ENCODE measurements around the gene ABCD1. TPM values are rescaled to one million over a fixed set of nuclear protein-coding genes. Genes with fewer than 3 reads are reported as not detected.
A peak's percentile ranks its signal among the peaks of the same experiment; 100 is the strongest.
"Not testable (repeated sequence)": the region's sequence is repeated elsewhere in the genome, so short reads cannot be mapped to it uniquely, and the experiment has no call there.

ABCD1 gene
- total RNA-seq, 1 experiment from 2014 or later: 44.4 TPM

GRCh38 chrX:153694687-153695270, 29.9 kb upstream of the ABCD1 start:
- POLR2A ChIA-PET (ENCODE audit: unreplicated experiment): no interaction called here
- no peaks in the 10 kb centered on the region for H3K36me3 ChIP-seq (ENCODE audit: low read depth, low read length)
- no peak overlapping the region for H3K27ac ChIP-seq (ENCODE audit: low read length)
- CTCF ChIA-PET: no interaction called here
- H3K4me3 ChIP-seq (ENCODE audit: low read length): no peak overlapping the region
- ATAC-seq (no peak), DNase-seq (no peak)
- no peaks in the 10 kb centered on the region for H4K20me1 ChIP-seq (ENCODE audit: low read length)
- H3F3A ChIP-seq (ENCODE audit: low read length, unreplicated experiment): no peaks in the 10 kb centered on the region
- H3K79me2 ChIP-seq (ENCODE audit: low read length): peaks cover 9% of the 10 kb centered on the region
- no peak overlapping the region for H3K4me2 ChIP-seq (ENCODE audit: low read length)
- H3K9me3 ChIP-seq (ENCODE audit: low read length): no peaks in the 10 kb centered on the region
- no TSS peak for BruUV-seq (replicated peaks)
- peaks cover 8% of the 10 kb centered on the region for H3K4me1 ChIP-seq (ENCODE audit: insufficient read depth, low read length)
- H3K27me3 ChIP-seq (ENCODE audit: low read length): no peaks in the 10 kb centered on the region
- intact Hi-C loops (cut with micrococcal nuclease): no loop called here
- no peak overlapping the region for H3K9ac ChIP-seq (ENCODE audit: low read length)
- H2AFZ ChIP-seq (ENCODE audit: low read length): no peak overlapping the region
- TF ChIP-seq EZH2phosphoT487 (IDR thresholded peaks at IDR 0.05; ENCODE audit: borderline replicate concordance, low read length): no peak
- TF ChIP-seq CTCF (conservative IDR thresholded peaks at IDR 0.05; ENCODE audit: low read depth, low read length): no peak
- no peak for TF ChIP-seq EZH2 (IDR thresholded peaks at IDR 0.05; ENCODE audit: low read length, unreplicated experiment)
- H3K9me2 ChIP-seq (replicated peaks; ENCODE audit: low read length): no peaks in the 10 kb centered on the region

GRCh38 chrX:153696100-153696499, 28.6 kb upstream of the ABCD1 start:
- Histone ChIP-seq H3K9ac (ENCODE audit: low read length) (no peak overlapping the region), H3K4me1 (ENCODE audit: insufficient read depth, low read length) (no peaks in the 10 kb centered on the region), H3K79me2 (ENCODE audit: low read length) (no peaks in the 10 kb centered on the region), H2AFZ (ENCODE audit: low read length) (no peak overlapping the region), H3K4me2 (ENCODE audit: low read length) (no peak overlapping the region), H4K20me1 (ENCODE audit: low read length) (no peaks in the 10 kb centered on the region), H3K9me2 (replicated peaks; ENCODE audit: low read length) (no peaks in the 10 kb centered on the region), H3F3A (ENCODE audit: low read length, unreplicated experiment) (no peaks in the 10 kb centered on the region), H3K27ac (ENCODE audit: low read length) (no peak overlapping the region), H3K36me3 (ENCODE audit: low read depth, low read length) (no peaks in the 10 kb centered on the region), H3K4me3 (ENCODE audit: low read length) (no peak overlapping the region), H3K9me3 (ENCODE audit: low read length) (no peaks in the 10 kb centered on the region), H3K27me3 (ENCODE audit: low read length) (no peaks in the 10 kb centered on the region)
- DNase-seq (no peak), ATAC-seq (no peak)
- ChIA-PET POLR2A (ENCODE audit: unreplicated experiment) (no interaction called here), CTCF (no interaction called here)
- no peak for TF ChIP-seq EZH2phosphoT487 (IDR thresholded peaks at IDR 0.05; ENCODE audit: borderline replicate concordance, low read length)
- TF ChIP-seq CTCF (conservative IDR thresholded peaks at IDR 0.05; ENCODE audit: low read depth, low read length): no peak
- TF ChIP-seq EZH2 (IDR thresholded peaks at IDR 0.05; ENCODE audit: low read length, unreplicated experiment): no peak
- intact Hi-C loops (cut with micrococcal nuclease): no loop called here
- BruUV-seq (replicated peaks): TSS peak; percentile 24

GRCh38 chrX:153696538-153696937, 28.1 kb upstream of the ABCD1 start:
- H3K4me3 ChIP-seq (ENCODE audit: low read length); H3K9me2 ChIP-seq (replicated peaks; ENCODE audit: low read length); POLR2A ChIA-PET (ENCODE audit: unreplicated experiment); ATAC-seq; DNase-seq; H3K9ac ChIP-seq (ENCODE audit: low read length); BruUV-seq (replicated peaks); H3K27ac ChIP-seq (ENCODE audit: low read length); H3K79me2 ChIP-seq (ENCODE audit: low read length); H3K9me3 ChIP-seq (ENCODE audit: low read length); H3K4me1 ChIP-seq (ENCODE audit: insufficient read depth, low read length); H3K4me2 ChIP-seq (ENCODE audit: low read length); H4K20me1 ChIP-seq (ENCODE audit: low read length); intact Hi-C loops (cut with micrococcal nuclease); H3K27me3 ChIP-seq (ENCODE audit: low read length); H3K36me3 ChIP-seq (ENCODE audit: low read depth, low read length); CTCF ChIA-PET; H2AFZ ChIP-seq (ENCODE audit: low read length); H3F3A ChIP-seq (ENCODE audit: low read length, unreplicated experiment): not testable (repeated sequence)

- H3K9ac ChIP-seq (ENCODE audit: low read length); intact Hi-C loops (cut with micrococcal nuclease); H3K9me2 ChIP-seq (replicated peaks; ENCODE audit: low read length); H3F3A ChIP-seq (ENCODE audit: low read length, unreplicated experiment); POLR2A ChIA-PET (ENCODE audit: unreplicated experiment); H3K27me3 ChIP-seq (ENCODE audit: low read length); H3K79me2 ChIP-seq (ENCODE audit: low read length); CTCF ChIA-PET; BruUV-seq (replicated peaks); H3K9me3 ChIP-seq (ENCODE audit: low read length); H3K36me3 ChIP-seq (ENCODE audit: low read depth, low read length); H4K20me1 ChIP-seq (ENCODE audit: low read length); H3K4me1 ChIP-seq (ENCODE audit: insufficient read depth, low read length); H3K27ac ChIP-seq (ENCODE audit: low read length); DNase-seq; H2AFZ ChIP-seq (ENCODE audit: low read length); H3K4me2 ChIP-seq (ENCODE audit: low read length); H3K4me3 ChIP-seq (ENCODE audit: low read length): not testable (repeated sequence)
- peak; percentile 7; the same call in 1 of the 2 replicates for ATAC-seq
Observed at GRCh38 chrX:153696986-153697722, 27.5 kb upstream of the ABCD1 start.
